Transverse colon (tissue), 3 donors: ENCODE measurements around the gene HSF5.

Experiments used
- CTCF ChIP-seq, 5 experiments: fragments of 200-600 bp in 3 of 5; fragments of 450-650 bp in 2 of 5; sonication (generic) in 3 of 5; IDR thresholded peaks; 1 replicate in 2 of 5; 2 replicates in 3 of 5; pipeline ENCODE4 v1.5.1; 2016 to 2017; ENCODE audit warnings: antibody characterized with exemption in 5 of 5, inconsistent platforms in 3 of 5, mild to moderate bottlenecking in 2 of 5, moderate library complexity in 1 of 5
- POLR2A ChIP-seq: fragments of 450-650 bp; IDR thresholded peaks from one replicate; pipeline ENCODE4 v1.6.1; 2016; ENCODE audit warnings: antibody characterized with exemption, mild to moderate bottlenecking, moderate library complexity

GRCh38 chr17:58381124-58382035 lies 106.8 kb downstream of the HSF5 start:
- TF ChIP-seq POLR2A: no peak
- TF ChIP-seq CTCF (IDR thresholded peaks at IDR 0.05): no peak
